GM23338 (cell line): Measurements from ENCODE around the gene RYR1. TPM values are rescaled to one million over a fixed set of nuclear protein-coding genes. Genes with fewer than 3 reads are reported as not detected.

Experiments used
- ATAC-seq: fragments of 200-7000 bp; cut with Tn5 transposase; 3 replicates; pipeline ENCODE4 v1.9.1; 2020
- DNase-seq: peaks from one replicate; pipeline ENCODE4 v3.0.0-alpha.2; 2015; ENCODE audit warnings: low spot score
- H2AFZ ChIP-seq: fragments of 200-600 bp; sonication (generic); 2 replicates; pipeline ENCODE4 v1.8.0; 2016; ENCODE audit warnings: antibody characterized with exemption, mild to moderate bottlenecking, moderate library complexity
- H3F3A ChIP-seq: fragments of 200-600 bp; sonication (generic); replicated peaks from 2 replicates; pipeline ENCODE4 v1.8.0; 2017; ENCODE audit warnings: antibody characterized with exemption, mixed run types, low read depth
- H3K27ac ChIP-seq: fragments of 200-600 bp; sonication (generic); 2 replicates; pipeline ENCODE4 v1.6.1; 2016; ENCODE audit warnings: low read depth
- H3K27me3 ChIP-seq: fragments of 200-600 bp; sonication (generic); 2 replicates; pipeline ENCODE4 v1.8.0; 2016; ENCODE audit warnings: mild to moderate bottlenecking, mixed run types, moderate library complexity; ENCODE audit not compliant: insufficient read depth
- H3K36me3 ChIP-seq: fragments of 200-600 bp; sonication (generic); 2 replicates; pipeline ENCODE4 v1.8.0; 2016; ENCODE audit warnings: mild to moderate bottlenecking; ENCODE audit not compliant: insufficient read depth
- H3K4me1 ChIP-seq: fragments of 200-600 bp; sonication (generic); 2 replicates; pipeline ENCODE4 v1.8.0; 2016; ENCODE audit warnings: mild to moderate bottlenecking, moderate library complexity; ENCODE audit not compliant: insufficient read depth
- H3K4me2 ChIP-seq: fragments of 200-600 bp; sonication (generic); 2 replicates; pipeline ENCODE4 v1.7.1; 2017; ENCODE audit warnings: mixed run types
- H3K4me3 ChIP-seq: fragments of 200-600 bp; sonication (generic); 2 replicates; pipeline ENCODE4 v1.6.1; 2016; ENCODE audit warnings: mixed run types
- H3K79me2 ChIP-seq: fragments of 200-600 bp; sonication (generic); replicated peaks from 2 replicates; pipeline ENCODE4 v1.8.0; 2017; ENCODE audit warnings: mild to moderate bottlenecking; ENCODE audit not compliant: insufficient read depth
- H3K9me2 ChIP-seq: fragments of 200-600 bp; sonication (generic); 2 replicates; pipeline ENCODE4 v1.8.0; 2017; ENCODE audit not compliant: insufficient read depth
- H4K20me1 ChIP-seq: fragments of 200-600 bp; sonication (generic); replicated peaks from 2 replicates; pipeline ENCODE4 v1.8.0; 2017; ENCODE audit warnings: mild to moderate bottlenecking; ENCODE audit not compliant: insufficient read depth
- H3K27ac Mint-ChIP-seq: 2 replicates; pipeline ENCODE4 v1.8.0; 2020; ENCODE audit warnings: inconsistent platforms, mild to moderate bottlenecking, moderate library complexity, mixed read lengths
- H3K27me3 Mint-ChIP-seq: 3 replicates; pipeline ENCODE4 v1.8.0; 2022; ENCODE audit warnings: low read depth, mild to moderate bottlenecking, moderate library complexity, mixed read lengths, inconsistent platforms; ENCODE audit not compliant: insufficient read depth, poor library complexity
- H3K36me3 Mint-ChIP-seq: 3 replicates; pipeline ENCODE4 v1.8.0; 2021; ENCODE audit warnings: low read depth, mild to moderate bottlenecking, inconsistent platforms, moderate library complexity, mixed read lengths
- H3K4me1 Mint-ChIP-seq: 3 replicates; pipeline ENCODE4 v1.8.0; 2020; ENCODE audit warnings: mild to moderate bottlenecking, inconsistent platforms, mixed read lengths
- H3K4me3 Mint-ChIP-seq: 3 replicates; pipeline ENCODE4 v1.8.0; 2021; ENCODE audit warnings: moderate library complexity, mild to moderate bottlenecking, inconsistent platforms, mixed read lengths
- H3K9me3 Mint-ChIP-seq: 3 replicates; pipeline ENCODE4 v1.8.0; 2020; ENCODE audit warnings: moderate library complexity, mild to moderate bottlenecking, inconsistent platforms, mixed read lengths
- CREB1 ChIP-seq: fragments of 250-450 bp; sonication (Bioruptor Pico); IDR thresholded peaks from 2 replicates; pipeline ENCODE4 v1.5.0; 2020; ENCODE audit warnings: low read depth, mild to moderate bottlenecking, moderate library complexity
- EZH2 ChIP-seq: fragments of 200-600 bp; sonication (generic); IDR thresholded peaks from one replicate; pipeline ENCODE4 v1.8.0; 2017; ENCODE audit warnings: antibody characterized with exemption, mild to moderate bottlenecking, low read depth; ENCODE audit not compliant: unreplicated experiment
- EZH2phosphoT487 ChIP-seq: fragments of 200-600 bp; sonication (generic); IDR thresholded peaks from one replicate; pipeline ENCODE4 v1.8.1; 2018; ENCODE audit warnings: antibody characterized with exemption; ENCODE audit not compliant: unreplicated experiment
- JUNB ChIP-seq: IDR thresholded peaks from one replicate; pipeline ENCODE4 v1.6.1; 2016; ENCODE audit warnings: antibody characterized with exemption; ENCODE audit not compliant: unreplicated experiment
- NANOG ChIP-seq: IDR thresholded peaks from 2 replicates; pipeline ENCODE4 v1.6.1; 2016; ENCODE audit warnings: antibody characterized with exemption, borderline replicate concordance
- POLR2AphosphoS5 ChIP-seq: IDR thresholded peaks from 2 replicates; pipeline ENCODE4 v1.6.1; 2016; ENCODE audit warnings: antibody characterized with exemption, low read depth
- STAT1 ChIP-seq: IDR thresholded peaks from one replicate; pipeline ENCODE4 v1.6.1; 2016; ENCODE audit warnings: antibody characterized with exemption; ENCODE audit not compliant: unreplicated experiment
- ZNF114 ChIP-seq: fragments of 250-450 bp; sonication (Bioruptor Pico); IDR thresholded peaks from 2 replicates; pipeline ENCODE4 v1.5.0; 2020; ENCODE audit warnings: mild to moderate bottlenecking, moderate library complexity
- ZNF331 ChIP-seq: fragments of 250-450 bp; sonication (Bioruptor Pico); IDR thresholded peaks from 2 replicates; pipeline ENCODE4 v1.5.0; 2020; ENCODE audit warnings: low read depth, mild to moderate bottlenecking, moderate library complexity
- polyA plus RNA-seq: library from polyadenylated mRNA; unstranded; fragments of >200 nt; fragmentation: Nextera tagmentation; extraction: Ambion mirVana; gene quantifications from 2 replicates; pipeline ENCODE4 v1.2.1, GENCODE V29; 2016
- total RNA-seq: library from RNA; depleted of rRNA; stranded (reverse); fragments of >200 nt; shearing (Covaris generic); gene quantifications from 2 replicates; pipeline ENCODE4 v1.2.3, GENCODE V29; 2014
- TF ChIP-seq, protein P1 (sequence below), 2 experiments: fragments of 200-600 bp in 1 of 2; sonication (generic) in 1 of 2; conservative IDR thresholded peaks; 2 replicates each; pipeline versions ENCODE4 v1.5.1 to v1.6.1; 2016 to 2017; ENCODE audit warnings: antibody characterized with exemption in 2 of 2, low read depth in 2 of 2, mild to moderate bottlenecking in 2 of 2, moderate library complexity in 1 of 2
- TF ChIP-seq, protein P2 (sequence below): fragments of 250-450 bp; sonication (Bioruptor Pico); IDR thresholded peaks from 2 replicates; pipeline ENCODE4 v1.5.0; 2020; ENCODE audit warnings: mild to moderate bottlenecking, moderate library complexity
- TF ChIP-seq, protein P3 (sequence below): IDR thresholded peaks from 2 replicates; pipeline ENCODE4 v1.6.1; 2016; ENCODE audit warnings: antibody characterized with exemption
- TF ChIP-seq, protein P4 (sequence below): IDR thresholded peaks from one replicate; pipeline ENCODE4 v1.6.1; 2018; ENCODE audit warnings: antibody characterized with exemption; ENCODE audit not compliant: unreplicated experiment

RYR1 gene
- total and polyA plus RNA-seq, 2 experiments from 2014 or later = 4.0 to 26.7 TPM

DNA sequence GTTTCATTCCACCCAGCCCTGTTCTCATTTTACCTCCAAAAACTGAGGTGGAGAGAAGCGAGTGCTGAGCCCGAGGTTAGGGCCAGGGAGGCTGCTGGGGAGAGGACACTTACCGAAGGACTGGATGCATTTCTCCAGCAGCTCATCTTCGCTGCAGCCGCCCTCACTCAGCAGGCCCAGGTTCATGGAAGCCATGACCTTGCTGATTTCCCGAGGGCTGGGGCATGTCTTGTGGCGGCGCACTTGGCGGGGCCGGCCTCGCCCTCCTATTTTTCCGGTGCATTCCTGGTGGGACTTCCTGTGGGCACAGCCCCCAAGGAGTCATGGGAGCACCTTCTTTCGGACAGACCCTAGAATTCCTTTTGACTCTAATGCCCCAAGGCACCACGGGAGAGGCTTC is 11.6 kb upstream of the RYR1 start:
- ATAC-seq (no peak), DNase-seq (no peak)
- Histone ChIP-seq H3K79me2 (no peaks in the 10 kb centered on the region), H4K20me1 (no peaks in the 10 kb centered on the region), H3K4me3 (no peak overlapping the region), H3F3A (0 out of 2 replicates have a peak, but pooled peaks cover 25% of the 10 kb centered on the region), H3K4me2 (no peak overlapping the region), H3K27ac (no peak overlapping the region), H2AFZ (no peak overlapping the region), H3K9me2 (no peaks in the 10 kb centered on the region), H3K36me3 (no peaks in the 10 kb centered on the region), H3K4me1 (peaks cover 22% of the 10 kb centered on the region), H3K27me3 (peaks cover 10% of the 10 kb centered on the region; the same call in 1 of the 2 replicates)
- Mint-ChIP-seq H3K27me3 (peaks cover 33% of the 10 kb centered on the region), H3K27ac (no peak overlapping the region), H3K4me3 (no peak overlapping the region), H3K4me1 (peaks cover 21% of the 10 kb centered on the region), H3K9me3 (no peaks in the 10 kb centered on the region), H3K36me3 (no peaks in the 10 kb centered on the region; the same call in 2 of the 3 replicates)
- TF ChIP-seq, protein P1, sequence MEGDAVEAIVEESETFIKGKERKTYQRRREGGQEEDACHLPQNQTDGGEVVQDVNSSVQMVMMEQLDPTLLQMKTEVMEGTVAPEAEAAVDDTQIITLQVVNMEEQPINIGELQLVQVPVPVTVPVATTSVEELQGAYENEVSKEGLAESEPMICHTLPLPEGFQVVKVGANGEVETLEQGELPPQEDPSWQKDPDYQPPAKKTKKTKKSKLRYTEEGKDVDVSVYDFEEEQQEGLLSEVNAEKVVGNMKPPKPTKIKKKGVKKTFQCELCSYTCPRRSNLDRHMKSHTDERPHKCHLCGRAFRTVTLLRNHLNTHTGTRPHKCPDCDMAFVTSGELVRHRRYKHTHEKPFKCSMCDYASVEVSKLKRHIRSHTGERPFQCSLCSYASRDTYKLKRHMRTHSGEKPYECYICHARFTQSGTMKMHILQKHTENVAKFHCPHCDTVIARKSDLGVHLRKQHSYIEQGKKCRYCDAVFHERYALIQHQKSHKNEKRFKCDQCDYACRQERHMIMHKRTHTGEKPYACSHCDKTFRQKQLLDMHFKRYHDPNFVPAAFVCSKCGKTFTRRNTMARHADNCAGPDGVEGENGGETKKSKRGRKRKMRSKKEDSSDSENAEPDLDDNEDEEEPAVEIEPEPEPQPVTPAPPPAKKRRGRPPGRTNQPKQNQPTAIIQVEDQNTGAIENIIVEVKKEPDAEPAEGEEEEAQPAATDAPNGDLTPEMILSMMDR (conservative IDR thresholded peaks at IDR 0.05; ENCODE audit: low read depth in 2 of 2) = no peak
- TF ChIP-seq EZH2phosphoT487 = no peak
- TF ChIP-seq, protein P2, sequence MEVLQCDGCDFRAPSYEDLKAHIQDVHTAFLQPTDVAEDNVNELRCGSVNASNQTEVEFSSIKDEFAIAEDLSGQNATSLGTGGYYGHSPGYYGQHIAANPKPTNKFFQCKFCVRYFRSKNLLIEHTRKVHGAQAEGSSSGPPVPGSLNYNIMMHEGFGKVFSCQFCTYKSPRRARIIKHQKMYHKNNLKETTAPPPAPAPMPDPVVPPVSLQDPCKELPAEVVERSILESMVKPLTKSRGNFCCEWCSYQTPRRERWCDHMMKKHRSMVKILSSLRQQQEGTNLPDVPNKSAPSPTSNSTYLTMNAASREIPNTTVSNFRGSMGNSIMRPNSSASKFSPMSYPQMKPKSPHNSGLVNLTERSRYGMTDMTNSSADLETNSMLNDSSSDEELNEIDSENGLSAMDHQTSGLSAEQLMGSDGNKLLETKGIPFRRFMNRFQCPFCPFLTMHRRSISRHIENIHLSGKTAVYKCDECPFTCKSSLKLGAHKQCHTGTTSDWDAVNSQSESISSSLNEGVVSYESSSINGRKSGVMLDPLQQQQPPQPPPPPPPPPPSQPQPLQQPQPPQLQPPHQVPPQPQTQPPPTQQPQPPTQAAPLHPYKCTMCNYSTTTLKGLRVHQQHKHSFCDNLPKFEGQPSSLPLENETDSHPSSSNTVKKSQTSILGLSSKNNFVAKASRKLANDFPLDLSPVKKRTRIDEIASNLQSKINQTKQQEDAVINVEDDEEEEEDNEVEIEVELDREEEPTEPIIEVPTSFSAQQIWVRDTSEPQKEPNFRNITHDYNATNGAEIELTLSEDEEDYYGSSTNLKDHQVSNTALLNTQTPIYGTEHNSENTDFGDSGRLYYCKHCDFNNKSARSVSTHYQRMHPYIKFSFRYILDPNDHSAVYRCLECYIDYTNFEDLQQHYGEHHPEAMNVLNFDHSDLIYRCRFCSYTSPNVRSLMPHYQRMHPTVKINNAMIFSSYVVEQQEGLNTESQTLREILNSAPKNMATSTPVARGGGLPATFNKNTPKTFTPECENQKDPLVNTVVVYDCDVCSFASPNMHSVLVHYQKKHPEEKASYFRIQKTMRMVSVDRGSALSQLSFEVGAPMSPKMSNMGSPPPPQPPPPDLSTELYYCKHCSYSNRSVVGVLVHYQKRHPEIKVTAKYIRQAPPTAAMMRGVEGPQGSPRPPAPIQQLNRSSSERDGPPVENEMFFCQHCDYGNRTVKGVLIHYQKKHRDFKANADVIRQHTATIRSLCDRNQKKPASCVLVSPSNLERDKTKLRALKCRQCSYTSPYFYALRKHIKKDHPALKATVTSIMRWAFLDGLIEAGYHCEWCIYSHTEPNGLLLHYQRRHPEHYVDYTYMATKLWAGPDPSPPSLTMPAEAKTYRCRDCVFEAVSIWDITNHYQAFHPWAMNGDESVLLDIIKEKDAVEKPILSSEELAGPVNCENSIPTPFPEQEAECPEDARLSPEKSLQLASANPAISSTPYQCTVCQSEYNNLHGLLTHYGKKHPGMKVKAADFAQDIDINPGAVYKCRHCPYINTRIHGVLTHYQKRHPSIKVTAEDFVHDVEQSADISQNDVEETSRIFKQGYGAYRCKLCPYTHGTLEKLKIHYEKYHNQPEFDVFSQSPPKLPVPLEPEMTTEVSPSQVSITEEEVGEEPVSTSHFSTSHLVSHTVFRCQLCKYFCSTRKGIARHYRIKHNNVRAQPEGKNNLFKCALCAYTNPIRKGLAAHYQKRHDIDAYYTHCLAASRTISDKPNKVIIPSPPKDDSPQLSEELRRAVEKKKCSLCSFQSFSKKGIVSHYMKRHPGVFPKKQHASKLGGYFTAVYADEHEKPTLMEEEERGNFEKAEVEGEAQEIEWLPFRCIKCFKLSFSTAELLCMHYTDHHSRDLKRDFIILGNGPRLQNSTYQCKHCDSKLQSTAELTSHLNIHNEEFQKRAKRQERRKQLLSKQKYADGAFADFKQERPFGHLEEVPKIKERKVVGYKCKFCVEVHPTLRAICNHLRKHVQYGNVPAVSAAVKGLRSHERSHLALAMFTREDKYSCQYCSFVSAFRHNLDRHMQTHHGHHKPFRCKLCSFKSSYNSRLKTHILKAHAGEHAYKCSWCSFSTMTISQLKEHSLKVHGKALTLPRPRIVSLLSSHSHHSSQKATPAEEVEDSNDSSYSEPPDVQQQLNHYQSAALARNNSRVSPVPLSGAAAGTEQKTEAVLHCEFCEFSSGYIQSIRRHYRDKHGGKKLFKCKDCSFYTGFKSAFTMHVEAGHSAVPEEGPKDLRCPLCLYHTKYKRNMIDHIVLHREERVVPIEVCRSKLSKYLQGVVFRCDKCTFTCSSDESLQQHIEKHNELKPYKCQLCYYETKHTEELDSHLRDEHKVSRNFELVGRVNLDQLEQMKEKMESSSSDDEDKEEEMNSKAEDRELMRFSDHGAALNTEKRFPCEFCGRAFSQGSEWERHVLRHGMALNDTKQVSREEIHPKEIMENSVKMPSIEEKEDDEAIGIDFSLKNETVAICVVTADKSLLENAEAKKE (CRISPR knock-in tag) = no peak
- TF ChIP-seq EZH2 = no peak
- no peak for TF ChIP-seq JUNB
- TF ChIP-seq, protein P3, sequence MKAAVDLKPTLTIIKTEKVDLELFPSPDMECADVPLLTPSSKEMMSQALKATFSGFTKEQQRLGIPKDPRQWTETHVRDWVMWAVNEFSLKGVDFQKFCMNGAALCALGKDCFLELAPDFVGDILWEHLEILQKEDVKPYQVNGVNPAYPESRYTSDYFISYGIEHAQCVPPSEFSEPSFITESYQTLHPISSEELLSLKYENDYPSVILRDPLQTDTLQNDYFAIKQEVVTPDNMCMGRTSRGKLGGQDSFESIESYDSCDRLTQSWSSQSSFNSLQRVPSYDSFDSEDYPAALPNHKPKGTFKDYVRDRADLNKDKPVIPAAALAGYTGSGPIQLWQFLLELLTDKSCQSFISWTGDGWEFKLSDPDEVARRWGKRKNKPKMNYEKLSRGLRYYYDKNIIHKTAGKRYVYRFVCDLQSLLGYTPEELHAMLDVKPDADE = no peak
- no peak for TF ChIP-seq STAT1
- TF ChIP-seq CREB1 (CRISPR knock-in tag) = no peak
- TF ChIP-seq, protein P4, sequence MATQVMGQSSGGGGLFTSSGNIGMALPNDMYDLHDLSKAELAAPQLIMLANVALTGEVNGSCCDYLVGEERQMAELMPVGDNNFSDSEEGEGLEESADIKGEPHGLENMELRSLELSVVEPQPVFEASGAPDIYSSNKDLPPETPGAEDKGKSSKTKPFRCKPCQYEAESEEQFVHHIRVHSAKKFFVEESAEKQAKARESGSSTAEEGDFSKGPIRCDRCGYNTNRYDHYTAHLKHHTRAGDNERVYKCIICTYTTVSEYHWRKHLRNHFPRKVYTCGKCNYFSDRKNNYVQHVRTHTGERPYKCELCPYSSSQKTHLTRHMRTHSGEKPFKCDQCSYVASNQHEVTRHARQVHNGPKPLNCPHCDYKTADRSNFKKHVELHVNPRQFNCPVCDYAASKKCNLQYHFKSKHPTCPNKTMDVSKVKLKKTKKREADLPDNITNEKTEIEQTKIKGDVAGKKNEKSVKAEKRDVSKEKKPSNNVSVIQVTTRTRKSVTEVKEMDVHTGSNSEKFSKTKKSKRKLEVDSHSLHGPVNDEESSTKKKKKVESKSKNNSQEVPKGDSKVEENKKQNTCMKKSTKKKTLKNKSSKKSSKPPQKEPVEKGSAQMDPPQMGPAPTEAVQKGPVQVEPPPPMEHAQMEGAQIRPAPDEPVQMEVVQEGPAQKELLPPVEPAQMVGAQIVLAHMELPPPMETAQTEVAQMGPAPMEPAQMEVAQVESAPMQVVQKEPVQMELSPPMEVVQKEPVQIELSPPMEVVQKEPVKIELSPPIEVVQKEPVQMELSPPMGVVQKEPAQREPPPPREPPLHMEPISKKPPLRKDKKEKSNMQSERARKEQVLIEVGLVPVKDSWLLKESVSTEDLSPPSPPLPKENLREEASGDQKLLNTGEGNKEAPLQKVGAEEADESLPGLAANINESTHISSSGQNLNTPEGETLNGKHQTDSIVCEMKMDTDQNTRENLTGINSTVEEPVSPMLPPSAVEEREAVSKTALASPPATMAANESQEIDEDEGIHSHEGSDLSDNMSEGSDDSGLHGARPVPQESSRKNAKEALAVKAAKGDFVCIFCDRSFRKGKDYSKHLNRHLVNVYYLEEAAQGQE = no peak
- no peak for TF ChIP-seq ZNF114 (CRISPR knock-in tag)
- TF ChIP-seq ZNF331 = no peak
- TF ChIP-seq NANOG = no peak
- no peak for TF ChIP-seq POLR2AphosphoS5
